Measurements from ENCODE around the gene DPP3. TPM values are rescaled to one million over a fixed set of nuclear protein-coding genes. Genes with fewer than 3 reads are reported as not detected.
A peak's percentile ranks its signal among the peaks of the same experiment; 100 is the strongest.

Gene DPP3
- total RNA-seq, 1 donor from 2014 or later = 106 TPM

DNA sequence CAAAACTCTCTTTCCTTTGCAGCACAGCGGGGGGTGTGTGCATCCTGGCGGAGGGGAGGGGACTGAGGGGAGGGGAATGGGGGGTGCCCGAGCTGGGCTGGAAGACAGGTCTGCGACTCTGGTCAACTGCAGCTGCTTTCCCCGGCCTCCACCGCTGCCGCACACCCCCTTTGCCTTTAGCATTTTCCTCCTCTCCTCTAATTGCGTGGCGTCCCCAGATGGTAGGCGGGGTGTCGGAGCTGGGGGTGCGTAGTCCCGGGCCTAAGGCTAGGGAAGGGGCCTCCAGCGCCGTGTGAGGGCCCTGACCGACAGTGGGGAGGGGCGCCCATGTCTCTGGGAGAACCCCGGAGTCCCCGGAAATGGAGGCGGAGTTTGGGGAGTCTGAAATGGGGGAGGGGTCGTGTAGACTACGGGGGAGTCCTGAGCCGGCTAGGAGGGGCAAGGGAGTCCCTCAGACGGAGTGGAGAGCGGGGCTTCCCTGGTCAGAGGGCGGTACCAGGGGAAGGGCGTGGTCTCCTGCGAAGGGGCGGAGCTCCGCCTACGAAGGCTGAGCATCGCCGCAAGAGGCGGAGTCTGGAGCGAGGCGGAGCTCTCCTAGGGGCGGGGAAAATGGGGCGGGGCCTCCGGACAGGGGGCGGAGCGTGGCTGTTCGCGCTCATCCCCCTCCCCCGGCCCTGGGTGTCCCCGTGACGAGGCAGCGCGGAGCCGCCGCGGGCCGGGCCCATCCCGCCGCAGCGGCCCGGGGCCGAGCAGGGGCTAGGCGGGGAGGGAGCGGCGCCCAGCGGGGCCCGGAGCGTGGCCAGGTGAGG, 13.8 kb upstream of the DPP3 start, which contains the start of gene PELI3:
PELI3 (plus strand) TSS at position 681 of the 809 bp plus-strand sequence. CDS start 1,224 bp downstream, outside the sequence.
- TF ChIP-seq, protein P1, sequence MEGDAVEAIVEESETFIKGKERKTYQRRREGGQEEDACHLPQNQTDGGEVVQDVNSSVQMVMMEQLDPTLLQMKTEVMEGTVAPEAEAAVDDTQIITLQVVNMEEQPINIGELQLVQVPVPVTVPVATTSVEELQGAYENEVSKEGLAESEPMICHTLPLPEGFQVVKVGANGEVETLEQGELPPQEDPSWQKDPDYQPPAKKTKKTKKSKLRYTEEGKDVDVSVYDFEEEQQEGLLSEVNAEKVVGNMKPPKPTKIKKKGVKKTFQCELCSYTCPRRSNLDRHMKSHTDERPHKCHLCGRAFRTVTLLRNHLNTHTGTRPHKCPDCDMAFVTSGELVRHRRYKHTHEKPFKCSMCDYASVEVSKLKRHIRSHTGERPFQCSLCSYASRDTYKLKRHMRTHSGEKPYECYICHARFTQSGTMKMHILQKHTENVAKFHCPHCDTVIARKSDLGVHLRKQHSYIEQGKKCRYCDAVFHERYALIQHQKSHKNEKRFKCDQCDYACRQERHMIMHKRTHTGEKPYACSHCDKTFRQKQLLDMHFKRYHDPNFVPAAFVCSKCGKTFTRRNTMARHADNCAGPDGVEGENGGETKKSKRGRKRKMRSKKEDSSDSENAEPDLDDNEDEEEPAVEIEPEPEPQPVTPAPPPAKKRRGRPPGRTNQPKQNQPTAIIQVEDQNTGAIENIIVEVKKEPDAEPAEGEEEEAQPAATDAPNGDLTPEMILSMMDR (conservative IDR thresholded peaks at IDR 0.05; ENCODE audit: low read depth, low read length) = no peak
- peak within 1 kb of the TSS; percentile 63 for H3K4me3 ChIP-seq (ENCODE audit: low read depth, low read length)
- DNase-seq (ENCODE audit: low read depth) = peak; percentile 22

DNA sequence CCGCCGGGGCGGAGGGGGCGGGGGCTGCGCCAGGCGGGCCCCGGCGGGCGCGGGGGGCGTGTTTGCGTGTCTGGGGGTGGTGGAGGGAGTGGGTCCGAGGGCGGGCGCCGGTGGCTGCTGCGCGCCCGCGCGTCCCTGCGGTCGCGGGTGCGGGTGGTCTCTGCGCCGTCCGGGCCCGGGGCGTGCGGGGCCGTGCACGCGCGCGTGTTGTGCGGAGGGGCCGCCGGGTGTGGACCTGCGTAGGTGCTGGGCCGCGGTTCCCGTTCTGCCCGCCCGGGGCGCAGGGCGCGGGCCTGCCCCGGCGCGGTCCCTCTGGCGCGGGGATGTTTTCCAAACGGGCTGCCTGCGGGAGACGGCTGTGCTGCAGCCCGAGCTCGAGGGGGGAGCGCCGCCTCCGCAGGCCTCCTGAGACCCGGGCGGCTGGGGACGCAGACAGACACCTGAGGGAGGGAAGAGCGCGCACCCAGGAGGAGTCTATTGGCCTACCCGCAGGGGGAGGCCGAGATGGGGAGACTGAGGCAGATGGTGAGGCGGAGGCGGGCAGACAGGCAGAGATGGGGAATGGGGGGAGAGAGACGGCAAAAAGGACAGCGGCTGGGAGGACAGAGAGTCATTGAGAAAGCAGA, 13.1 kb upstream of the DPP3 start:
- TF ChIP-seq, protein P1 (conservative IDR thresholded peaks at IDR 0.05; ENCODE audit: low read depth, low read length) = no peak
- H3K4me3 ChIP-seq (ENCODE audit: low read depth, low read length) = peak overlapping the region; percentile 63
- DNase-seq (ENCODE audit: low read depth) = no peak

DNA sequence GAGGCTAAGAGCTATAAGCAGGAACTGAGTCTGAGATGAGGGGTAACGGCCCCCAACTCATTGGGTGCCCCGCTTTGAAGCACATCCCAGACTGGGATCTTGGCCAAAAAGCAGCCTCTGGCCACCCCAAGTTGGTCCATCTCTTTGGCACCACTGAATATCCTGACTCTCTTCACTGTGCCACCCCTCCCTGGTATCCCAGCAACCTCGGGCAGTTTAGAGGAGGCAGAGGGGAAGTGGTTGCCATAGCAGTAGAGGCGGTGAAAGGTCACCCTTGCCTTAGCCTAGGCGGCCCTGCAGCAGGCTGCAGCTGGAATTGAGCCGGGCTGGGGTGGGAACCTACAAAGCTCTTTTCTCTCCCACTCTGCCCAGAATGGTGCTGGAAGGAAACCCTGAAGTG, 12.5 kb upstream of the DPP3 start:
- TF ChIP-seq, protein P1 (conservative IDR thresholded peaks at IDR 0.05; ENCODE audit: low read depth, low read length) = no peak
- peak overlapping the region; percentile 63 for H3K4me3 ChIP-seq (ENCODE audit: low read depth, low read length)
- DNase-seq (ENCODE audit: low read depth) = no peak

DNA sequence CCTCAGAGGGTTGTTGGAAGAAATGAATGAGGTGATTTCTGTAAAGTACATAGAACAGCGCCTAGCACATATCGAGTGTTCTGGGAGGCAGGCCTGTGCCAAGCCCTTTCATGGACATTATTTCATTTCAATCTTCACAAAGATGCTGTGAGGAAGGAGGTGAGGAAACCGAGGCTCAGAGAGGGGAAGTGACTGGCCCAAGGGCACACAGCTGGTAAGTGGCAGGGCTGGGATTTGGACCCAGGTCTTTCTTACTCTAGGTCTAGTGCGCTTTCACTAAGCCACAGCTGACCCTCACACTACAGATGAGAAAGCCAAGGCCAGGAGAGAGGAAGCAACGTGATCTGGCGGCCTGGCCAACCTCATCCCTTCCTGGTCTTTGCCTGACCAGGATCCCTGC, 11.5 kb upstream of the DPP3 start:
- TF ChIP-seq, protein P1 (conservative IDR thresholded peaks at IDR 0.05; ENCODE audit: low read depth, low read length) = no peak
- no peak overlapping the region for H3K4me3 ChIP-seq (ENCODE audit: low read depth, low read length)
- DNase-seq (ENCODE audit: low read depth) = no peak

DNA sequence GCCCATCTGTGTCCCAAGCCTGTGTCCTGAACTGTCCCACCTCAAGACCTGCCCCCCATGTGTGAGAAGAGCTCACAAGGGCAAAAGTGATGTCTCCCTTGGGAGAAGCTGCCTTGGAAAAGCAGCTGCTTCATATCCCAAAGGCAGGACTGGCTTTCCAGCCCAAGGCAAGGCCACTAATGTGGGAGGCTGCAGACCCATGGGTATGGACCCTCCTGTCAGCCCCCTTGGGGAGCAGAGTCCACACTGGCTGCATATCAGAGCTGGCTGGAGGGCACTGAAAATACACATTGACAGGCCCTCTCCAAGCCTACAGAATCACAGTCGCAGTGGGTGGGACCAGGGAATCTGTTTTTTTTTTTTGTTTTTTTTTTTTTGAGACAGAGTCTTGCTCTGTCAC, 10.8 kb upstream of the DPP3 start:
- DNase-seq (ENCODE audit: low read depth) = no peak
- no peak overlapping the region for H3K4me3 ChIP-seq (ENCODE audit: low read depth, low read length)
- TF ChIP-seq, protein P1 (conservative IDR thresholded peaks at IDR 0.05; ENCODE audit: low read depth, low read length) = no peak

DNA sequence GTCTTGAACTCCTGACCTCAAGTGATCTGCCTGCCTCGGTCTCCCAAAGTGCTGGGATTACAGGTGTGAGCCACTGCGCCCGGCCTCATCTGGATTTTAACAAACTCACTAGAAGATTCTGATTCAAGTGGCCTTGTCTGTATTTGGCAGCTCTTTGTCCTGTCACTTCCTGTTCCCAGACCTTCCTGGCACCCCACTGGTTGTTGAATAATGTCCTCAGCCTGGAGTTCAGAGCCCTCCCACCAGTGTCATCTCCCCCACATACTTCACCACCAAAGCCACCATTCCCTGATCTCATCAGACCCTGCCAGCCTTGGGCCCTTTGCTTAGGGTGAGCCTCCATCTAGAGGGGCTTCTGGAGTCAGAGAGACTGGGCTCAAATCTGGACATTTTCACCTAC, 10.2 kb upstream of the DPP3 start:
- TF ChIP-seq, protein P1 (conservative IDR thresholded peaks at IDR 0.05; ENCODE audit: low read depth, low read length) = no peak
- no peak overlapping the region for H3K4me3 ChIP-seq (ENCODE audit: low read depth, low read length)
- no peak for DNase-seq (ENCODE audit: low read depth)
